ENCODE results near the gene PRRG4.
"Not testable (repeated sequence)": the region's sequence is repeated elsewhere in the genome, so short reads cannot be mapped to it uniquely, and the experiment has no call there.

Gene PRRG4

GRCh38 chr11:32821917-32822560 is 7.7 kb upstream of the PRRG4 start:
- TF ChIP-seq CTCF (IDR thresholded peaks at IDR 0.05; ENCODE audit: borderline replicate concordance, extremely low read depth, low read length, poor library complexity, severe bottlenecking) (no peak), EZH2 (IDR thresholded peaks at IDR 0.05; ENCODE audit: borderline replicate concordance, low read depth, low read length, severe bottlenecking) (no peak)
- Histone ChIP-seq H3K9me3 (ENCODE audit: insufficient read depth, low read length, severe bottlenecking) (no peaks in the 10 kb centered on the region), H3K4me2 (ENCODE audit: insufficient read depth, low read length) (no peak overlapping the region), H3K79me2 (ENCODE audit: insufficient read depth, low read length) (no peaks in the 10 kb centered on the region), H3K4me3 (ENCODE audit: low read depth in 1 of 2, low read length in 2 of 2) (no peak overlapping the region), H3K9ac (ENCODE audit: low read depth, low read length) (no peak overlapping the region), H2AFZ (ENCODE audit: low read depth, low read length) (no peak overlapping the region), H3K4me1 (ENCODE audit: insufficient read depth, low read length) (no peaks in the 10 kb centered on the region), H3K27me3 (ENCODE audit: insufficient read depth, low read length, poor library complexity) (no peaks in the 10 kb centered on the region), H3K36me3 (ENCODE audit: insufficient read depth, low read length) (no peaks in the 10 kb centered on the region), H3K27ac (ENCODE audit: low read length) (no peak overlapping the region), H4K20me1 (ENCODE audit: insufficient read depth, low read length) (no peaks in the 10 kb centered on the region)
- no peak for DNase-seq
- no peak for ATAC-seq (ENCODE audit: insufficient read depth, low read depth)

- H3K27ac ChIP-seq (ENCODE audit: low read length); H3K9me3 ChIP-seq (ENCODE audit: insufficient read depth, low read length, severe bottlenecking); H3K27me3 ChIP-seq (ENCODE audit: insufficient read depth, low read length, poor library complexity); H3K36me3 ChIP-seq (ENCODE audit: insufficient read depth, low read length); DNase-seq; H3K9ac ChIP-seq (ENCODE audit: low read depth, low read length); H3K4me1 ChIP-seq (ENCODE audit: insufficient read depth, low read length); ATAC-seq (ENCODE audit: insufficient read depth, low read depth); H3K4me3 ChIP-seq (ENCODE audit: low read depth in 1 of 2, low read length in 2 of 2); H2AFZ ChIP-seq (ENCODE audit: low read depth, low read length); H3K4me2 ChIP-seq (ENCODE audit: insufficient read depth, low read length); H4K20me1 ChIP-seq (ENCODE audit: insufficient read depth, low read length); H3K79me2 ChIP-seq (ENCODE audit: insufficient read depth, low read length): not testable (repeated sequence)
Observed at GRCh38 chr11:32823617-32824016, 6.1 kb upstream of the PRRG4 start.

GRCh38 chr11:32826113-32826512 is 3.6 kb upstream of the PRRG4 start:
- TF ChIP-seq CTCF (IDR thresholded peaks at IDR 0.05; ENCODE audit: borderline replicate concordance, extremely low read depth, low read length, poor library complexity, severe bottlenecking): no peak
- TF ChIP-seq EZH2 (IDR thresholded peaks at IDR 0.05; ENCODE audit: borderline replicate concordance, low read depth, low read length, severe bottlenecking): no peak
- H3K9ac ChIP-seq (ENCODE audit: low read depth, low read length): no peak overlapping the region
- no peaks in the 10 kb centered on the region for H3K27me3 ChIP-seq (ENCODE audit: insufficient read depth, low read length, poor library complexity)
- no peaks in the 10 kb centered on the region for H3K9me3 ChIP-seq (ENCODE audit: insufficient read depth, low read length, severe bottlenecking)
- no peaks in the 10 kb centered on the region for H3K36me3 ChIP-seq (ENCODE audit: insufficient read depth, low read length)
- peaks cover 12% of the 10 kb centered on the region for H3K4me1 ChIP-seq (ENCODE audit: insufficient read depth, low read length)
- H3K79me2 ChIP-seq (ENCODE audit: insufficient read depth, low read length): no peaks in the 10 kb centered on the region
- H3K4me2 ChIP-seq (ENCODE audit: insufficient read depth, low read length): no peak overlapping the region
- H3K27ac ChIP-seq (ENCODE audit: low read length): no peak overlapping the region
- H4K20me1 ChIP-seq (ENCODE audit: insufficient read depth, low read length): no peaks in the 10 kb centered on the region
- ATAC-seq (ENCODE audit: insufficient read depth, low read depth) (no peak), DNase-seq (no peak)
- no peak overlapping the region for H2AFZ ChIP-seq (ENCODE audit: low read depth, low read length)
- no peak overlapping the region for H3K4me3 ChIP-seq (ENCODE audit: low read depth in 1 of 2, low read length in 2 of 2)

- Histone ChIP-seq H3K27ac (ENCODE audit: low read length) (no peak overlapping the region), H3K9ac (ENCODE audit: low read depth, low read length) (no peak overlapping the region), H3K36me3 (ENCODE audit: insufficient read depth, low read length) (no peaks in the 10 kb centered on the region), H3K4me2 (ENCODE audit: insufficient read depth, low read length) (no peak overlapping the region), H2AFZ (ENCODE audit: low read depth, low read length) (no peak overlapping the region), H3K4me1 (ENCODE audit: insufficient read depth, low read length) (peaks cover 12% of the 10 kb centered on the region), H3K4me3 (ENCODE audit: low read depth in 1 of 2, low read length in 2 of 2) (no peak overlapping the region), H3K9me3 (ENCODE audit: insufficient read depth, low read length, severe bottlenecking) (no peaks in the 10 kb centered on the region), H3K79me2 (ENCODE audit: insufficient read depth, low read length) (no peaks in the 10 kb centered on the region), H3K27me3 (ENCODE audit: insufficient read depth, low read length, poor library complexity) (no peaks in the 10 kb centered on the region), H4K20me1 (ENCODE audit: insufficient read depth, low read length) (no peaks in the 10 kb centered on the region)
- TF ChIP-seq EZH2 (IDR thresholded peaks at IDR 0.05; ENCODE audit: borderline replicate concordance, low read depth, low read length, severe bottlenecking) (no peak), CTCF (IDR thresholded peaks at IDR 0.05; ENCODE audit: borderline replicate concordance, extremely low read depth, low read length, poor library complexity, severe bottlenecking) (no peak)
- DNase-seq: no peak
- ATAC-seq (ENCODE audit: insufficient read depth, low read depth): no peak
Observed at GRCh38 chr11:32827276-32827675, 2.5 kb upstream of the PRRG4 start.
